Measurements from ENCODE around the gene ABCA2.
"Not testable (repeated sequence)": the region's sequence is repeated elsewhere in the genome, so short reads cannot be mapped to it uniquely, and the experiment has no call there.

ABCA2 gene

GRCh38 chr9:137064027-137064879 is 36.2 kb upstream of the ABCA2 start:
- peak; percentile 22 for DNase-seq

GRCh38 chr9:137063311-137064026 is 35.4 kb upstream of the ABCA2 start:
- no peak for DNase-seq

GRCh38 chr9:137062798-137063197 is 34.8 kb upstream of the ABCA2 start:
- DNase-seq, result not testable (repeated sequence)

- no peak for DNase-seq
Measured at GRCh38 chr9:137062384-137062783, 34.3 kb upstream of the ABCA2 start.

- no peak for DNase-seq
Measured at GRCh38 chr9:137058521-137059234, 30.6 kb upstream of the ABCA2 start.

- DNase-seq, result peak; percentile 29
Measured at GRCh38 chr9:137057545-137057944, 29.5 kb upstream of the ABCA2 start.

- DNase-seq, result no peak
Measured at GRCh38 chr9:137056739-137057415, 28.8 kb upstream of the ABCA2 start.

GRCh38 chr9:137055385-137056364 is 27.6 kb upstream of the ABCA2 start:
- DNase-seq, result no peak

- DNase-seq, result no peak
Measured at GRCh38 chr9:137054932-137055384, 26.9 kb upstream of the ABCA2 start.

- peak; percentile 55 for DNase-seq
Measured at GRCh38 chr9:137053944-137054931, 26.2 kb upstream of the ABCA2 start, which contains the start of gene ENTPD2. Gene ENTPD2, minus strand, starts transcription at chr9:137054061. Its CDS starts 64 bp downstream, at chr9:137053997.

- no peak for DNase-seq
Measured at GRCh38 chr9:137052998-137053943, 25.2 kb upstream of the ABCA2 start.

GRCh38 chr9:137052293-137052692 is 24.3 kb upstream of the ABCA2 start:
- DNase-seq, result no peak

- no peak for DNase-seq
Measured at GRCh38 chr9:137051145-137051724, 23.2 kb upstream of the ABCA2 start.

GRCh38 chr9:137050570-137050969 is 22.5 kb upstream of the ABCA2 start:
- DNase-seq, result no peak

GRCh38 chr9:137049544-137050449 is 21.8 kb upstream of the ABCA2 start:
- peak; percentile 36 for DNase-seq

- DNase-seq, result no peak
Measured at GRCh38 chr9:137048655-137049543, 20.9 kb upstream of the ABCA2 start.

Measured in NCI-H1436 (cell line).